CD4-positive, CD25-positive, alpha-beta regulatory T cell (primary cell): ENCODE measurements around the gene OXCT2. TPM values are rescaled to one million over a fixed set of nuclear protein-coding genes. Genes with fewer than 3 reads are reported as not detected.
A peak's percentile ranks its signal among the peaks of the same experiment; 100 is the strongest.
"Not testable (repeated sequence)": the region's sequence is repeated elsewhere in the genome, so short reads cannot be mapped to it uniquely, and the experiment has no call there.

Experiments
- ATAC-seq, 2 donors: fragments of 150-1000 bp; cut with Tn5 transposase; one replicate each; pipeline ENCODE4 v1.10.0; 2021; ENCODE audit warnings: low read depth in 2 of 2, moderate number of reproducible peaks in 2 of 2, moderate library complexity in 1 of 2
- DNase-seq, 3 donors: peaks; one replicate each; pipeline versions ENCODE4 v3.0.0 to v3.0.0-alpha.2; 2012 to 2022; ENCODE audit warnings: mixed read lengths in 1 of 3
- H3K27ac ChIP-seq: one replicate; pipeline ENCODE4 v1.7.0; 2013; ENCODE audit warnings: mild to moderate bottlenecking, low read length; ENCODE audit not compliant: insufficient read depth, poor library complexity, severe bottlenecking
- H3K27me3 ChIP-seq: one replicate; pipeline ENCODE4 v1.7.0; 2013; ENCODE audit warnings: low read length; ENCODE audit not compliant: control insufficient read depth, insufficient read depth
- H3K36me3 ChIP-seq: one replicate; pipeline ENCODE4 v1.7.0; 2013; ENCODE audit warnings: mild to moderate bottlenecking, low read length, moderate library complexity; ENCODE audit not compliant: control insufficient read depth, insufficient read depth
- H3K4me1 ChIP-seq: 2 replicates; pipeline ENCODE4 v1.7.0; 2013; ENCODE audit warnings: mild to moderate bottlenecking, low read length; ENCODE audit not compliant: insufficient read depth, control insufficient read depth, poor library complexity, severe bottlenecking
- H3K4me3 ChIP-seq: one replicate; pipeline ENCODE4 v1.7.0; 2013; ENCODE audit warnings: low read depth, mild to moderate bottlenecking, low read length, moderate library complexity
- H3K9me3 ChIP-seq, 2 experiments: 1 replicate in 1 of 2; 2 replicates in 1 of 2; pipeline ENCODE4 v1.7.0; 2013; ENCODE audit warnings: low read length in 2 of 2, mild to moderate bottlenecking in 1 of 2, moderate library complexity in 1 of 2; ENCODE audit not compliant: control insufficient read depth in 2 of 2
- H3K27ac Mint-ChIP-seq, 3 donors: one replicate each; pipeline ENCODE4 v1.8.0; 2020 to 2022; ENCODE audit warnings: mild to moderate bottlenecking in 3 of 3, mixed read lengths in 3 of 3, moderate library complexity in 2 of 3
- H3K27me3 Mint-ChIP-seq: one replicate; pipeline ENCODE4 v1.8.0; 2022; ENCODE audit warnings: mild to moderate bottlenecking, mixed read lengths
- H3K36me3 Mint-ChIP-seq: one replicate; pipeline ENCODE4 v1.8.0; 2020; ENCODE audit warnings: mixed read lengths
- H3K4me1 Mint-ChIP-seq, 4 donors: one replicate each; pipeline ENCODE4 v1.8.0; 2020 to 2022; ENCODE audit warnings: mixed read lengths in 4 of 4, mild to moderate bottlenecking in 1 of 4
- H3K4me3 Mint-ChIP-seq, 4 donors: one replicate each; pipeline ENCODE4 v1.8.0; 2020 to 2022; ENCODE audit warnings: mild to moderate bottlenecking in 4 of 4, mixed read lengths in 4 of 4, moderate library complexity in 3 of 4
- H3K9me3 Mint-ChIP-seq, 7 donors: one replicate each; pipeline ENCODE4 v1.8.0; 2020 to 2022; ENCODE audit warnings: mixed read lengths in 7 of 7, mild to moderate bottlenecking in 3 of 7, moderate library complexity in 2 of 7
- polyA plus RNA-seq, 4 donors: library from polyadenylated mRNA; unstranded; fragments of 300-500 nt; fragmentation: Illumina TruSeq; gene quantifications; one replicate each; pipeline ENCODE4 v1.2.3, GENCODE V29; 2021
- total RNA-seq: library from RNA; stranded (reverse); gene quantifications from one replicate; pipeline ENCODE4 v1.2.3, GENCODE V29; 2022

OXCT2 gene
- total RNA-seq (not detected), polyA plus RNA-seq (not detected)

DNA sequence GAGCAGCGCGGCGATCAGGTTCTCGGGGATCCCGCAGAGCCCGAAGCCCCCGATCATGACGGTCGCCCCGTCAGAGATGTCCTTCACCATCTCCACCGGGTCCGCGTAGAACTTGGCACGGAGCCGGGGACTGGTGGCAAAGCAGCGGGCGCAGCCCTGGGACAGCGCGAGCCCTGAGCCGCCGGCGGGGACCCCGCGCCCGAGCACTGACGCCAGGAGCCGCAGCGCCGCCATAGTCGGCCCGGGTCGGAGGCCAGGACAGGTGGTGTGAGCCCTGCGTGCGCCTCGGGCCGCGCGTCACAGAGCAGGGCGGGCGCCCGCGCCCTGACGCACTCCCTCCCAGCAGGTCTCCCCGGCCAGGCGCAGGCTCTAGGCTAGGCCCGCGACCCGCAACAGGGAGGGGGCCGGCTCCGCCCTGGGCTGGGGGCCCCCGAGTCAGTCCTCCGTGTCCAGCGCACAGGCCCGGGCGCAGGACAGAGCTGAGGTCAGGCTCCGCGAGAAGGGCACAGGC, at the start of gene OXCT2:
OXCT2 (minus strand) TSS at position 327 of the 511 bp plus-strand sequence; CDS start at position 234, 93 bp downstream.
- not testable (repeated sequence) for DNase-seq, H3K4me3 ChIP-seq, H3K4me1 Mint-ChIP-seq, H3K36me3 Mint-ChIP-seq, H3K27ac ChIP-seq, ATAC-seq, H3K27me3 Mint-ChIP-seq, H3K27me3 ChIP-seq, H3K36me3 ChIP-seq, H3K4me1 ChIP-seq, H3K9me3 Mint-ChIP-seq, H3K27ac Mint-ChIP-seq, H3K9me3 ChIP-seq
- peak within 1 kb of the TSS in 2 of 4 donors; percentile 41 to 43 for H3K4me3 Mint-ChIP-seq

DNA sequence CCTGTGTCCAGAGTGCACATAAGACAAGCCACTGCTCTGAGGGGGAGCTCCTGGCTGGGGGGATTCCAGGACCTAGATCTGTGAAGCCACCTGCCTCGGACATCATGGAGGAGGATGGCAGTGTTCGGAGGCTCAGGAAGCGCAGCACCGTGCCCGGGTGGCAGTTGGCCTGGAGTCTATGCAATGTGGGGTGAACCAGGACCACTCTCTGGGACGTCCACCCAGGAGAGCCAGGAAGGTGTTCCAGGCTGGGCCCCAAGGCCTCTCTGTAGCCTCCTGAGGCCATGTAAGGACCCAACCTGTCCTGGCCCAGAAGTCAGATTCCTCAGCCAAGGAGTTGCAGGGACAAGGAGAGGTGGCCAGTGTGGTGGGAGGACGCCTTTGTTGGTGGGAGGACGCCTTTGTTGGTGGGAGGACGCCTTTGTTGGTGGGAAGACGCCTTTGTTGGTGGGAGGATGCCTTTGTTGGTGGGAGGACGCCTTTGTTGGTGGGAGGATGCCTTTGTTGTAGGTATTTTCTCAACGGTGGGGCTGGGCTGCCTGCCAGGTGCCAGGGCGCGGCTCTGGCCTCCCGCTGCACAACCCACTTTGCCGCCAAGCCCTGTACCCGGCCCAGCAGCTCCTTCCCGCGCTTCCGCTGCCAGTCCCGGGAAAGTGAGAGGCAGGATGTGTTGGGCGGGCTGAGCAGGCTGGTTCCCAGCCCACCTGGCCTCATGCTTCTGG, 48.1 kb upstream of the OXCT2 start:
- DNase-seq (no peak), ATAC-seq (no peak)
- no peaks in the 10 kb centered on the region for H3K9me3 Mint-ChIP-seq
- H3K27ac Mint-ChIP-seq, result peak overlapping the region in 1 of 3 donors; percentile 38
- Histone ChIP-seq H3K27me3 (no peaks in the 10 kb centered on the region), H3K27ac (no peak overlapping the region), H3K9me3 (no peaks in the 10 kb centered on the region), H3K4me1 (no peaks in the 10 kb centered on the region), H3K4me3 (no peak overlapping the region), H3K36me3 (no peaks in the 10 kb centered on the region)
- peaks cover 0 to 7% (median 4%) of the 10 kb centered on the region in 4 donors for H3K4me1 Mint-ChIP-seq
- peaks cover 18% of the 10 kb centered on the region for H3K27me3 Mint-ChIP-seq
- no peaks in the 10 kb centered on the region for H3K36me3 Mint-ChIP-seq
- H3K4me3 Mint-ChIP-seq, result no peak overlapping the region

DNA sequence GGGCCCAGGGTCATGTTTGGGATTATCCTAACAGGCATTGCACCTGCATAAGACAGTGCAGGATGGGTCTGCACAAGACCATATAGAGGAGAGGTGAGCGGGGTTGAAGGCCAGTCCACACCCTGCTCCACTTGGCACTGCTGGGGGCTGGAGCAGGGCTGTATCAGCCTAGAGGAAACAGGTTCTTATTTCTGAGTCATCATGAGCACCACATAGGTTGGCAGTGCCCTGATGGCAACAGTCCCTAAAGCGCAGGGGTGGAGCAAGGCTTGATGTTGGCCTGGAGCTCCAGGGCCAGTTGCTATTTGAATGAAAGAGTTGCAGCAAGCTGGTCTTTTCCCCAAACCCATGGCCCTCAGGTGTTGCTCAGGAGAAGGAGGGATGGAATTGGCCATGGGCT, 47.3 kb upstream of the OXCT2 start:
- no peak overlapping the region for H3K4me3 Mint-ChIP-seq
- no peaks in the 10 kb centered on the region for H3K4me1 ChIP-seq
- no peak overlapping the region for H3K27ac ChIP-seq
- H3K4me3 ChIP-seq, result no peak overlapping the region
- H3K36me3 ChIP-seq, result no peaks in the 10 kb centered on the region
- peaks cover 0 to 7% (median 4%) of the 10 kb centered on the region in 4 donors for H3K4me1 Mint-ChIP-seq
- no peak overlapping the region for H3K27ac Mint-ChIP-seq
- ATAC-seq (no peak), DNase-seq (no peak)
- no peaks in the 10 kb centered on the region for H3K9me3 ChIP-seq
- no peaks in the 10 kb centered on the region for H3K27me3 ChIP-seq
- H3K36me3 Mint-ChIP-seq, result no peaks in the 10 kb centered on the region
- H3K9me3 Mint-ChIP-seq, result no peaks in the 10 kb centered on the region
- peaks cover 18% of the 10 kb centered on the region for H3K27me3 Mint-ChIP-seq

DNA sequence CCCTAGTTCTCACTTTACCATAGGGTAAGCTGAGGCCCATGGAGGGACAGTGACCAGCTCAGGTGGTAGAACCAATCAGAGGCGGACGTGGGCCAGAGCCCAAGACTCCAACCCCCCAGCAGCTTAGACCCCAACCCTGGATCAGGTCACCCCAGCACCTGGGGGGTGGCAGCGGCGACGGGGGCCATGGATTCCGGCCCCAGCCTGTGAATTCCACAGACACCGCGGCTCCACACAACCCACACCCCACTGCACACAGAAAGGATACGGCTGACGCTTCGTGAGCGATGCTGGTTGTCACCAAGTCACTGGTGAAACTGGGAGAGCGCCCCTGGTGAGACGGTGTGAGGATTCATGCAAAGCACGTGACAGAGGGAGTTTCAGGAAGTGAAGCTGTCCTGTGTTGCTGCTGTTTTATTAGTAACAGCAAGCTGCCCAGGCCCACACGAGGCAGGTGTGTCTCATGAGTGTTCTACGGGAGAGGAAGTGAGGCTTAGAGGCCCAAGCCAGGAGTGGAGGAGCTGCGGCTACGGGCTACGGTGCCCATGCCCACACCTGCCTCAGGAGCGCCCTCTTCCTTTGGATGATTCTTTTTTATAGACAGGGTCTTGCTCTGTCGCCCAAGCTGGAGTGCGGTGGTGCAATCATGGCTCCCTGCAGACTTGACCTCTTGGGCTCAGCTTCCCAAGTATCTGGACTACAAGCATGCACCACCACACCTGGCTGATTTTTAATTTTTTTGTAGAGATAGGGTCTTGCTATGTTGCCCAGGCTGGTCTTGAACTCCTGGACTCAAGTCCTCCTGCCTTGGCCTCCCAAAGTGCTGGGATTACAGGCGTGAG, 46.2 kb upstream of the OXCT2 start:
- Mint-ChIP-seq H3K27me3 (peaks cover 18% of the 10 kb centered on the region), H3K4me3 (peak overlapping the region in 3 of 4 donors; percentile 11 to 86 (median 83)), H3K27ac (peak overlapping the region; percentile 89 to 95 (median 91))
- not testable (repeated sequence) for H3K4me3 ChIP-seq, H3K36me3 Mint-ChIP-seq, H3K9me3 Mint-ChIP-seq, H3K4me1 ChIP-seq, H3K27me3 ChIP-seq, H3K9me3 ChIP-seq, H3K36me3 ChIP-seq, H3K4me1 Mint-ChIP-seq
- ATAC-seq (peak; percentile 87 to 88), DNase-seq (peak; percentile 49 to 81 (median 70))
- H3K27ac ChIP-seq, result peak overlapping the region; percentile 6

DNA sequence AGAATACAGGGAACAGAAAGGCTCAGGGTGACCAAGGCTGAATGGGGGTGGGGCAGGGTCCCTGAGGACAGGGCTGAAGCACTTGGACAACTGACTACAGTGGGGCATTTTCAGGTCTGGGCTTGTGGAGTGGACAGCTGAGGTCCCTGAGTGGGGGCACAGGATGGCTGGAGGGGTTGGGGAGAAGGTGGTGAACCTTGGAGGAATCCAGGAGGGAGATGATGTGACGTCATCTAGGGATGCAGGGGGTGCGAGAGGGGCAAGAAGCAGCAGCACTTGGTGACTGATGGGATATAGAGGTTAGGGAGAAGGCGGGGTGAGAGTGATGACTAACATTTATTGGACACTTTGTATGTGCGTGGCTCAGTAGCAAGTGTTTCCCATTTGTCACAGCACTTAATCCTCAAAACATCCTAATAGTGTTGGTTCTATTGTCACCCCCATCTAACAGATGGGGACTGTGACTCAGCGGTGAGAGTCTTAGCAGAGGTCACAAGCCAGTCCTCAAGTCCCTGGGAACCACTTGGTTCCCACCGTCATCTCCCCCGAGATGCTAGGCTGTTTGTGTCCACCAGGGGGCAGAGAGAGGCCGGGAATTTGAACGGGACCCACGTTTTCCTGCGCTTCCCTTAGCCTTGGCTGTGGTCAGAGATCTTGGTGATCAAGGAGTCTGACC, 45.4 kb upstream of the OXCT2 start:
- peak overlapping the region; percentile 7 to 86 (median 47) for H3K4me3 Mint-ChIP-seq
- ATAC-seq (peak; percentile 41 to 49), DNase-seq (peak; percentile 39 to 63 (median 54))
- peak overlapping the region; percentile 43 to 91 (median 89) for H3K27ac Mint-ChIP-seq
- peaks cover 15% of the 10 kb centered on the region for H3K27me3 Mint-ChIP-seq
- peaks cover 0 to 7% (median 4%) of the 10 kb centered on the region in 4 donors for H3K4me1 Mint-ChIP-seq
- no peaks in the 10 kb centered on the region for H3K4me1 ChIP-seq
- no peaks in the 10 kb centered on the region for H3K36me3 ChIP-seq
- H3K9me3 Mint-ChIP-seq, result no peaks in the 10 kb centered on the region
- no peak overlapping the region for H3K27ac ChIP-seq
- no peak overlapping the region for H3K4me3 ChIP-seq
- H3K36me3 Mint-ChIP-seq, result no peaks in the 10 kb centered on the region
- H3K9me3 ChIP-seq, result no peaks in the 10 kb centered on the region
- no peaks in the 10 kb centered on the region for H3K27me3 ChIP-seq

DNA sequence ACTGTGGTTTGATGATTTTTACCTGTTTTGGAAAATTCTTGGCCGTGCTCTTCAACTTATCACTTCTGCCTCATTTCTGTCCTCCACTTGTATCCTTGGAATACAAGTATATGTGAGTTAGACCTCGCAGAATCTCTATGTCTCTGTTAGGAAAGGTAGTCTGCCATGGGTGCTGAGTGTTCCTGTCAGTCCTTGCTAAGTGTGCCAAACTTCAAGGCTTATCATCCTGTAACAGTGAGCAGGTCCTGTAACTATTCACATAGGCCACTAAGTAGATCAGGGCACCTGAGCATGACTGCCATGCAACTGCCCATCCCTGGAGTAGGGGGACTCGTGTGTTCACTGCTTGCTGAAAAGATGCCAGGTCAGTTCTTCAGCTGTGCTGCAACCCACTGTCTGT, 41.8 kb upstream of the OXCT2 start:
- Mint-ChIP-seq H3K27ac (peak overlapping the region in 1 of 3 donors; percentile 45), H3K9me3 (peaks cover 0 to 3% (median 0%) of the 10 kb centered on the region in 7 donors), H3K4me1 (peaks cover 0 to 7% (median 4%) of the 10 kb centered on the region in 4 donors), H3K27me3 (peaks cover 10% of the 10 kb centered on the region), H3K4me3 (no peak overlapping the region), H3K36me3 (peaks cover 4% of the 10 kb centered on the region)
- Histone ChIP-seq H3K36me3 (no peaks in the 10 kb centered on the region), H3K4me3 (no peak overlapping the region), H3K27me3 (no peaks in the 10 kb centered on the region), H3K27ac (no peak overlapping the region), H3K4me1 (no peaks in the 10 kb centered on the region), H3K9me3 (no peaks in the 10 kb centered on the region)
- no peak for DNase-seq
- no peak for ATAC-seq

DNA sequence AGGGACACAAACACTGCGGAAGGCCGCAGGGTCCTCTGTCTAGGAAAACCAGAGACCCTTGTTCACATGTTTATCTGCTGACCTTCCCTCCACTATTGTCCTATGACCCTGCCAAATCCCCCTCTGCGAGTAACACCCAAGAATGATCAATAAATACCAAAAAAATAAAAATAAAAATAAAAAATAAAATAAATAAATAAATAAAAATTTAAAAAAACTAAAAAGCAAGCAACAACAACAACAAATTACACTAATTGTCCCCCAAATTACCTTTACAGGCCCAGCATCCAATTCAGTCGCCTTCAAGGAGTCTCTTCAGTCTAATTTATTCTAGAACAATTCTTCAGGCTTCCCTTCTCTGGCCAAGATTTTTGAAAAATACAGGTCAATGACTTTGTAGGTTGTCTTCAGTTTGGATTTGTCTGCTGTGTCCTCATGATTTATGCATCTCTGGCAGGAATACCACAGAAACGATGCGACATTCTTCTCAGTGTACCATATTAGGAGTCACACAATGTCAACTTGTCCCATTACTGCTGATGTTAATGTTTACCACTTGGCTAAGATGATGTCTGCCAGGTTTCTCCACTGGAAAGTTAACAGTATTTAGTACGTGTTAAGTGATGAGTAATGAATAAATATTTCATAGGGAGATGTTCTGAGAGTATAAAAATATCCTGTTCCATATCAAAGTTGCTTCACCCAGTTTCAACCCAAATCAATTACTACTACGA, 37.8 kb upstream of the OXCT2 start:
- H3K27me3 Mint-ChIP-seq, result no peaks in the 10 kb centered on the region
- ATAC-seq (no peak), DNase-seq (no peak)
- no peak overlapping the region for H3K27ac Mint-ChIP-seq
- H3K36me3 Mint-ChIP-seq, result peaks cover 14% of the 10 kb centered on the region
- H3K4me3 Mint-ChIP-seq, result no peak overlapping the region
- Histone ChIP-seq H3K9me3 (peaks cover 3 to 8% of the 10 kb centered on the region in 2 experiments), H3K4me1 (no peaks in the 10 kb centered on the region), H3K27ac (no peak overlapping the region), H3K27me3 (no peaks in the 10 kb centered on the region), H3K36me3 (peaks cover 6% of the 10 kb centered on the region), H3K4me3 (no peak overlapping the region)
- peaks cover 0 to 11% (median 1%) of the 10 kb centered on the region in 7 donors for H3K9me3 Mint-ChIP-seq
- no peaks in the 10 kb centered on the region for H3K4me1 Mint-ChIP-seq
